Globus pallidus (tissue), 1 donor: ENCODE measurements around the gene ADAMTS15.

ENCODE experiments used
- DNase-seq: peaks from one replicate; pipeline ENCODE4 v3.0.0-alpha.2; 2015; ENCODE audit warnings: low spot score

ADAMTS15 gene

GRCh38 chr11:130462101-130462885 is 13.8 kb downstream of the ADAMTS15 start:
- no peak for DNase-seq

- DNase-seq: no peak
Measured at GRCh38 chr11:130462931-130463330, 14.5 kb downstream of the ADAMTS15 start.

GRCh38 chr11:130464291-130464812 is 15.9 kb downstream of the ADAMTS15 start:
- no peak for DNase-seq

- DNase-seq: no peak
Measured at GRCh38 chr11:130465263-130465662, 16.8 kb downstream of the ADAMTS15 start.

GRCh38 chr11:130467116-130467900 is 18.9 kb downstream of the ADAMTS15 start:
- no peak for DNase-seq

GRCh38 chr11:130469181-130469580 is 20.7 kb downstream of the ADAMTS15 start:
- DNase-seq: no peak

GRCh38 chr11:130470832-130471706 is 22.6 kb downstream of the ADAMTS15 start:
- no peak for DNase-seq

GRCh38 chr11:130471731-130472433 is 23.4 kb downstream of the ADAMTS15 start:
- no peak for DNase-seq

GRCh38 chr11:130472434-130472961 is 24.1 kb downstream of the ADAMTS15 start:
- no peak for DNase-seq

- DNase-seq: no peak
Measured at GRCh38 chr11:130473056-130473794, 24.8 kb downstream of the ADAMTS15 start.

GRCh38 chr11:130473795-130474377 is 25.4 kb downstream of the ADAMTS15 start:
- DNase-seq: no peak

- DNase-seq: no peak
Measured at GRCh38 chr11:130474637-130475400, 26.4 kb downstream of the ADAMTS15 start.

GRCh38 chr11:130475426-130476053 is 27.1 kb downstream of the ADAMTS15 start:
- no peak for DNase-seq

- DNase-seq: no peak
Measured at GRCh38 chr11:130476200-130476921, 27.9 kb downstream of the ADAMTS15 start.

GRCh38 chr11:130476922-130477491 is 28.6 kb downstream of the ADAMTS15 start:
- no peak for DNase-seq

- DNase-seq: no peak
Measured at GRCh38 chr11:130477586-130478203, 29.2 kb downstream of the ADAMTS15 start.

- DNase-seq: no peak
Measured at GRCh38 chr11:130478204-130478701, 29.8 kb downstream of the ADAMTS15 start.
